ENCODE data around the gene VGLL4. TPM values are rescaled to one million over a fixed set of nuclear protein-coding genes. Genes with fewer than 3 reads are reported as not detected.

VGLL4 gene
- total and polyA plus RNA-seq, 2 of the 4 experiments (the other 2 are of a cell fraction): 26.2 to 35.4 TPM

DNA sequence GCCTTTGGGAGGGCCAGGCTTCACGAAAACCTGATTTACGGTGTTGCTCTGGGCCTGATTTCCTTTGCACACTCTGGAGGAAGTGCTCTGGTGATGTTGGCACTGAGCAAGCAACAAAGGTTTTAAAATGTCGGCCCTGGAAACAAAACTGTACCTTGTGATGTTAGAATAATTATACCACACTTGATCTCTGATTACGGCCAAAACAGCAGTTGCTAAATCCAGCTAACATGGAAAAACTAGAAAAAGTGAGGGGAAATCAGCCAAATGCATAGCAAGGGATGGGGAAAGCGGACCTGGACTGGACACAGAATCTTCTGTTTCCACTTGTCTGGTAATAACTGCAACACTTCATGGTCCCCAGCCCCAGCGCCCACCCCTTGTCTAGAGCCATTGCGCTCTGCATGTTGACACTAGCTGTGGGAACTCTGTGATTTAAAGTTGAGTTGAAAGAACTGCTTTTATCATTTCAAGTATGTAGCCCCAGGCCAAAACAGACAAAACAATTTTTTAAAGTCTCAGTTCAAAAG, 120.1 kb downstream of the VGLL4 start:
- POLR2A ChIA-PET (ENCODE audit: unreplicated experiment): no interaction called here
- Histone ChIP-seq H4K8ac (ENCODE audit: low read depth in 2 of 2, low read length in 2 of 2) (peak overlapping the region; percentile 45 to 49; a peak in 2 of 4 replicates), H3K9ac (ENCODE audit: low read depth, low read length) (no peak overlapping the region), H3K18ac (ENCODE audit: low read depth, low read length) (peak overlapping the region; percentile 32; the same call in 1 of the 2 replicates), H4K20me1 (ENCODE audit: insufficient read depth, low read length) (no peaks in the 10 kb centered on the region), H3K36me3 (ENCODE audit: control insufficient read depth, insufficient read depth, low read length) (no peaks in the 10 kb centered on the region), H2BK5ac (ENCODE audit: low read depth, low read length, poor library complexity, severe bottlenecking) (peak overlapping the region; percentile 33), H2BK120ac (ENCODE audit: low read depth, low read length) (peak overlapping the region; percentile 61), H4K91ac (ENCODE audit: insufficient read depth, low read depth, low read length) (peak overlapping the region; percentile 84), H3K23ac (ENCODE audit: low read depth, low read length) (peak overlapping the region; percentile 36), H2BK15ac (ENCODE audit: low read depth, low read length) (peak overlapping the region; percentile 84; the same call in 1 of the 3 replicates), H2AK5ac (ENCODE audit: low read depth, low read length) (peak overlapping the region; percentile 91), H3K4me3 (ENCODE audit: insufficient read depth, low read depth, low read length) (no peak overlapping the region), H3K56ac (ENCODE audit: extremely low read depth, insufficient read depth, low read length) (no peak overlapping the region; the same call in 1 of the 2 replicates), H3K4ac (ENCODE audit: low read depth, low read length) (peak overlapping the region; percentile 53), H3K4me2 (ENCODE audit: low read depth, low read length) (no peak overlapping the region), H3K14ac (replicated peaks; ENCODE audit: low read depth, low read length) (peak overlapping the region; percentile 56), H2AFZ (replicated peaks; ENCODE audit: low read length, poor library complexity) (no peak overlapping the region), H4K5ac (ENCODE audit: low read depth, low read length) (no peak overlapping the region), H3K9me1 (ENCODE audit: insufficient read depth, low read length) (peaks cover 14% of the 10 kb centered on the region), H3K9me3 (ENCODE audit: control insufficient read depth, insufficient read depth, low read length) (no peaks in the 10 kb centered on the region), H2BK20ac (ENCODE audit: low read depth, low read length) (peak overlapping the region; percentile 60; the same call in 1 of the 2 replicates), H2AK9ac (replicated peaks; ENCODE audit: low read depth, low read length, poor library complexity) (peak overlapping the region; percentile 39), H3K79me1 (ENCODE audit: low read depth in 1 of 2, low read length in 2 of 2) (peaks cover 4 to 12% of the 10 kb centered on the region in 2 experiments), H3K27ac (ENCODE audit: insufficient read depth, low read length) (no peak overlapping the region), H3K4me1 (ENCODE audit: control insufficient read depth, insufficient read depth, low read length) (peaks cover 4% of the 10 kb centered on the region; the same call in 1 of the 2 replicates), H3K27me3 (ENCODE audit: control insufficient read depth, insufficient read depth, low read length) (no peaks in the 10 kb centered on the region)
- in situ Hi-C loops (cut with MboI; ENCODE audit: low sequenced_read_pairs): no loop called here
- ATAC-seq (ENCODE audit: low read depth) (no peak), DNase-seq (no peak)
- intact Hi-C loops (cut with micrococcal nuclease): no loop called here
- no CpG with 5 or more reads among the region's 7 CpGs for WGBS, 2 experiments (ENCODE audit: extremely low coverage in 2 of 2, insufficient read length in 1 of 2)
- no TSS peak for BruUV-seq (replicated peaks)
- CTCF ChIA-PET: no interaction called here
- dilution Hi-C loops (cut with HindIII; ENCODE audit: low sequenced_read_pairs, unreplicated experiment): no loop called here
- TF ChIP-seq BHLHE40 (IDR thresholded peaks at IDR 0.05; ENCODE audit: low read depth, low read length) (no peak), USF2 (IDR thresholded peaks at IDR 0.05; ENCODE audit: low read depth, low read length) (no peak), MXI1 (IDR thresholded peaks at IDR 0.05; ENCODE audit: borderline replicate concordance, low read depth, low read length) (no peak), CEBPB (IDR thresholded peaks at IDR 0.05; ENCODE audit: low read depth, low read length) (no peak), CHD1 (IDR thresholded peaks at IDR 0.05; ENCODE audit: low read depth, low read length) (no peak), SMC3 (IDR thresholded peaks at IDR 0.05; ENCODE audit: low read depth, low read length) (no peak), POLR2A (IDR thresholded peaks at IDR 0.05; ENCODE audit: low read depth, low read length) (no peak), CTCF (conservative IDR thresholded peaks at IDR 0.05; ENCODE audit: low read depth, low read length) (no peak)

Measured in IMR-90 (cell line).